GM12878 (cell line): ENCODE data around the gene HSPA12B.

Source experiments
- ATF2 ChIP-seq: IDR thresholded peaks from 2 replicates; pipeline ENCODE4 v1.6.1; 2012; ENCODE audit warnings: low read length, inconsistent platforms
- BCLAF1 ChIP-seq: fragments of 450-650 bp; IDR thresholded peaks from 2 replicates; pipeline ENCODE4 v1.6.1; 2017; ENCODE audit warnings: antibody characterized with exemption, mild to moderate bottlenecking, moderate library complexity
- BHLHE40 ChIP-seq, 2 experiments: fragments of 450-650 bp in 1 of 2; IDR thresholded peaks; 2 replicates each; pipeline ENCODE4 v1.6.1; 2011 to 2017; ENCODE audit warnings: low read depth in 2 of 2, borderline replicate concordance in 1 of 2, improper control_type of control experiment in 1 of 2, low read length in 1 of 2, mild to moderate bottlenecking in 1 of 2
- CREB1 ChIP-seq: IDR thresholded peaks from 2 replicates; pipeline ENCODE4 v1.6.1; 2012; ENCODE audit warnings: low read depth, mild to moderate bottlenecking, inconsistent platforms
- CTCF ChIP-seq, 3 experiments: IDR thresholded peaks in 2 of 3; conservative IDR thresholded peaks in 1 of 3; 2 replicates each; pipeline ENCODE4 v1.5.1; 2011; ENCODE audit warnings: low read depth in 3 of 3, low read length in 3 of 3, mild to moderate bottlenecking in 3 of 3, control low read depth in 2 of 3, moderate library complexity in 2 of 3, inconsistent platforms in 1 of 3, mixed read lengths in 1 of 3; ENCODE audit not compliant: control insufficient read depth in 2 of 3, insufficient read depth in 1 of 3; ENCODE audit errors: extremely low read depth in 1 of 3
- EP300 ChIP-seq, 2 experiments: fragments of 150-350 bp in 1 of 2; IDR thresholded peaks; 2 replicates each; pipeline ENCODE4 v1.6.1; 2011 to 2012; ENCODE audit warnings: low read depth in 2 of 2, low read length in 2 of 2, borderline replicate concordance in 1 of 2, improper control_type of control experiment in 1 of 2, inconsistent platforms in 1 of 2; ENCODE audit not compliant: control insufficient read depth in 1 of 2
- POLR2AphosphoS5 ChIP-seq: IDR thresholded peaks from 2 replicates; pipeline ENCODE4 v1.6.1; 2011; ENCODE audit warnings: mild to moderate bottlenecking, low read length, inconsistent platforms
- RBBP5 ChIP-seq: fragments of 200-600 bp; sonication (generic); conservative IDR thresholded peaks from 2 replicates; pipeline ENCODE4 v1.6.1; 2016
- SIN3A ChIP-seq: IDR thresholded peaks from 2 replicates; pipeline ENCODE4 v1.6.1; 2012; ENCODE audit warnings: low read depth, low read length, improper control_type of control experiment
- SMC3 ChIP-seq: IDR thresholded peaks from 2 replicates; pipeline ENCODE4 v1.6.1; 2011; ENCODE audit warnings: low read length, improper control_type of control experiment, borderline replicate concordance
- SP1 ChIP-seq: IDR thresholded peaks from one replicate; pipeline ENCODE4 v1.6.1; 2011; ENCODE audit warnings: low read depth, low read length
- TCF12 ChIP-seq: IDR thresholded peaks from 2 replicates; pipeline ENCODE4 v1.6.1; 2011; ENCODE audit warnings: low read depth, mild to moderate bottlenecking, low read length

- TF ChIP-seq BCLAF1 (no peak), SMC3 (no peak), SP1 (no peak), CTCF (IDR thresholded peaks at IDR 0.05 in 2 of 3, conservative IDR thresholded peaks at IDR 0.05 in 1 of 3; ENCODE audit: control insufficient read depth in 2 of 3, extremely low read depth in 1 of 3, insufficient read depth in 1 of 3, low read depth in 3 of 3, low read length in 3 of 3) (no peak), POLR2AphosphoS5 (no peak), EP300 (IDR thresholded peaks at IDR 0.05; ENCODE audit: borderline replicate concordance in 1 of 2, control insufficient read depth in 1 of 2, low read depth in 2 of 2, low read length in 2 of 2) (no peak), RBBP5 (no peak), ATF2 (no peak), TCF12 (no peak), CREB1 (no peak), SIN3A (no peak), BHLHE40 (IDR thresholded peaks at IDR 0.05; ENCODE audit: borderline replicate concordance in 1 of 2, low read depth in 2 of 2, low read length in 1 of 2) (no peak)
Observed at GRCh38 chr20:3800256-3800877, 67.9 kb downstream of the HSPA12B start.
